ENCODE data around the gene MRPL37. TPM values are rescaled to one million over a fixed set of nuclear protein-coding genes. Genes with fewer than 3 reads are reported as not detected.

Gene MRPL37
- 113 and 124 TPM in 2 replicates for total RNA-seq (2014; rRNA removed; shearing (Covaris generic))

DNA sequence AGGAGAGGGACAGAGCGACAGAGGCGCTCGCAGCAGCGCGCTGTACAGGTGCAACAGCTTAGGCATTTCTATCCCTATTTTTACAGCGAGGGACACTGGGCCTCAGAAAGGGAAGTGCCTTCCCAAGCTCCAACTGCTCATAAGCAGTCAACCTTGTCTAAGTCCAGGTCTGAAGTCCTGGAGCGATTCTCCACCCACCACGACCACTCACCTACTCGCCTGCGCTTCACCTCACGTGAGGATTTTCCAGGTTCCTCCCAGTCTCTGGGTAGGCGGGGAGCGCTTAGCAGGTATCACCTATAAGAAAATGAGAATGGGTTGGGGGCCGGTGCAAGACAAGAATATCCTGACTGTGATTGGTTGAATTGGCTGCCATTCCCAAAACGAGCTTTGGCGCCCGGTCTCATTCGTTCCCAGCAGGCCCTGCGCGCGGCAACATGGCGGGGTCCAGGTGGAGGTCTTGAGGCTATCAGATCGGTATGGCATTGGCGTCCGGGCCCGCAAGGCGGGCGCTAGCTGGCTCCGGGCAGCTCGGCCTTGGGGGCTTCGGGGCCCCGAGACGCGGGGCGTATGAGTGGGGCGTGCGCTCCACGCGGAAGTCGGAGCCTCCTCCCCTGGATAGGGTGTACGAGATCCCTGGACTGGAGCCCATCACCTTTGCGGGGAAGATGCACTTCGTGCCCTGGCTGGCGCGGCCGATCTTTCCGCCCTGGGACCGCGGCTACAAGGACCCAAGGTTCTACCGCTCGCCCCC is at the start of gene MRPL37, which contains the start of gene CYB5RL:
TSS of gene MRPL37 (plus strand) at position 403 of the 754 bp plus-strand sequence. CDS start at position 480, 77 bp downstream.
TSS of gene CYB5RL (minus strand) at position 266 of the 754 bp plus-strand sequence. CDS start 4,414 bp downstream, outside the sequence.

DNA sequence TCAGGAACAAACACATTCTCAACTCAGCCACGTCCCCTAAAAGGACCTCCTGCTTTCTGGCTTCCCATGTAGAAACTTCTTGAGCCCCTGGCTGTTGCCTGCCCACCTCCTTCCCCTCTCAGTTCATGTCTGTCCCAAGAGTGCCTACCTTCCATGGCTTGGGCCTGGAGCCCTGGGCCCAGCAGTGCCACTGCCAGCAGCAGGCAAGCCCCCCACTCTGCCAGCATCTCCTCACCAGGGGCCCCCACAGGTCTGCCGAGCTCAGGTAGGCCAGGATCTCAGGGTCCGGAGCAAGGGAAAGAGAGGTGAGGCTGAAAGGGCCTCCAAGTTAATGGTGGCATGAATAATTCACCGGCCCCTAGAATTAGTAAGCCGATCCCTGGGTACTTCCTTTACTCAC is 47.3 kb upstream of the MRPL37 start, which contains the start of gene CDCP2:
TSS of gene CDCP2 (minus strand) at position 305 of the 400 bp plus-strand sequence. CDS start at position 227, 78 bp downstream.

Other genes with a start within 250 kb of the MRPL37 start
- not detected in 2 replicates for gene LDLRAD1, start 182.0 kb upstream of the MRPL37 start, total RNA-seq (2014; rRNA removed; shearing (Covaris generic))
- gene TMEM59, start 147.0 kb upstream of the MRPL37 start, total RNA-seq (2014; rRNA removed; shearing (Covaris generic)), result 104 and 150 TPM in 2 replicates
- 4.6 and 5.1 TPM in 2 replicates for gene TCEANC2, start 146.6 kb upstream of the MRPL37 start, total RNA-seq (2014; rRNA removed; shearing (Covaris generic))
- gene CDCP2, start 47.2 kb upstream of the MRPL37 start, total RNA-seq (2014; rRNA removed; shearing (Covaris generic)), result not detected in 2 replicates
- gene CYB5RL, start 137 bp upstream of the MRPL37 start, total RNA-seq (2014; rRNA removed; shearing (Covaris generic)), result 3.0 TPM in 2 replicates
- gene SSBP3, start 206.2 kb downstream of the MRPL37 start, total RNA-seq (2014; rRNA removed; shearing (Covaris generic)), result 15.2 and 17.2 TPM in 2 replicates